Nucleus accumbens (tissue), 56 donors: ENCODE measurements around the gene GRIK4.
"Not testable (repeated sequence)": the region's sequence is repeated elsewhere in the genome, so short reads cannot be mapped to it uniquely, and the experiment has no call there.

Source experiments
- DNase-seq, 56 donors: peaks; one replicate each; lab custom pipeline; 2025; lab: John Stamatoyannopoulos, UW

The GRIK4 gene

DNA sequence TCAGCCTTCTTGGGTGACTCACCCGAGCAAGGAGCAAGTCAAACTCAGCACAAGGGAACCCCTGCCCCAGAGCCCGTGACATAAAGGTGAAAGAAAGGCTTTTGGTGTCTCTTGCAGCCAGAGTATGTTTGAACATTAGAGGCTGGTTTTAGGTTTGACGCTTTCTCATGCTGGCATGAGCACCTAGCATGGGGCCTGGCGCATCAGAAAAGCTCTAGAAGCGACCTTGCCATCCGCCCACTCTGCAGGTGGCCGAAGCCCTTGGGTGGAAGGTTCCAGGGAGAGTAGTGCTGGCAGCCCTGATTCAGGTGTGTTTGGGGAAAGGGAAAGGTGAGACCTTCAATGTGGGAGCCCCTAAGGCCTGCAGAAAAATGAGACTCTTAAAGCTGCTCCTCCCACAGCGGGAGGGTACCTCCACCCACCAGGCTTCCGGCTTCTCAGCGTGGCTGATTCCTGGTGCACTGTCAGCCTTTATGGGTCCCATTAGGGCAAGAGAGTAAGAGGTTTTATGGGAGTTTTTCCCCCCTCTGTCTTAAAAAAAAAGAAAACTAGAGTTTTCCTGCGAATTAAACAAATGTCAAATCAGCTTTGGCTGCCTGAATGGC lies 88.4 kb downstream of the GRIK4 start:
- no peak for DNase-seq

DNA sequence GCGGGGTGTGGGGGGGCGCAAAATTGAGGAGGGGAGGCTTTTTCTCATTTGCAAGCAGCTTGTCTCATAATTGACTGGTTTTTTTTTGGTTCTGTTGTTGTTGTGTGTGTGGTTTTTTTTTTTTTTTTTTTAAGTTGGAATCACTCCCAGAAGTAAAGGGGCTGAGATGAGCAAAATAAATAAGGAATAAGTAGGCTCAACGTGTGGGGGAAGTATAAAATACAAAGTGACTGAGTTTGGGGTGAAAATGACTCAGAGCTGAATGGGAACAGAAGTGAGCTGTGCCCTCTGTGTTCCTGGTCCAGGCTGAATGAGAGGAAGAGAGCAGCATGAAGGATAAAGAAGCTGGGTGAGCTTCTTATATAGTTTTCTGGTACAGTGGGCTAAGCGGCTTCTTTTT lies 90.0 kb downstream of the GRIK4 start:
- no peak for DNase-seq

DNA sequence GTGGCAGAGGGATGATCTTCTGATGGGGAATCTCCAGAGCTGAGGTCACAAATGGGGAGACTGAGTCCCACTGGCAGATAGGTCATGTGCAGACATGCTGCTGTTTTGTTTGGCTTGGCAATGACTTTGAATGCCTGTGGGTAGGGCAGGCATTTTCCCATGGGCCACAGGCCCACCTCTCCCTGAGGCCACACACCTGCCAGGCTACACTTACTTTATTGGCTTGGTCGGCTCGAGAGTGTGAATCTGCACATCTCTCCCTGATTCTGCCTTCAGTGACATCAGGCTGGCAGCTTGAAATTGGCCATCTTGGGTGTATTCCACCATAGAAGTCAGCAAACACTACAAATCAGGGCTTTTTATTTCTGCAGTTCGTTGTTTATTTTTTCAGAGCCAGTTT lies 91.5 kb downstream of the GRIK4 start:
- DNase-seq, result no peak

DNA sequence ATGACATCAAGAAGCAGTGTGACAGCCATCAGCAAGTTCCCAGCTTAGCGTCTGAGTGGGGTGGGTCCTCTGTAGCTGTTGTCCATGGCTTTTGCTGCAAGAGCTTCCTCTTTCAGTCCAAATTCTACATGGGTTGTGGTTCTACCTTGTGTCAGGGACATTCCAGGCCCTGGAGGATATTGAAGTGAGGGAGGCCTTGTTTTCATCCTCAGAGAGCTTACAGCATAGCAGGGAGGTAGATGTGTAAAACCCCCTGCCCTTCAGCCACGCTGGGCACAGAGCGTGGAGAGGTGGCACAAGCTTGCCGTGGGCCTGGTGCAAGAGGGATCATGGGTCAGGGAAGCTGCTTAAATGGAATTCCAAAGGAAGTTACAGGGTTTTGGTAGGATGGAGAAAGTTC lies 93.9 kb downstream of the GRIK4 start:
- no peak for DNase-seq

DNA sequence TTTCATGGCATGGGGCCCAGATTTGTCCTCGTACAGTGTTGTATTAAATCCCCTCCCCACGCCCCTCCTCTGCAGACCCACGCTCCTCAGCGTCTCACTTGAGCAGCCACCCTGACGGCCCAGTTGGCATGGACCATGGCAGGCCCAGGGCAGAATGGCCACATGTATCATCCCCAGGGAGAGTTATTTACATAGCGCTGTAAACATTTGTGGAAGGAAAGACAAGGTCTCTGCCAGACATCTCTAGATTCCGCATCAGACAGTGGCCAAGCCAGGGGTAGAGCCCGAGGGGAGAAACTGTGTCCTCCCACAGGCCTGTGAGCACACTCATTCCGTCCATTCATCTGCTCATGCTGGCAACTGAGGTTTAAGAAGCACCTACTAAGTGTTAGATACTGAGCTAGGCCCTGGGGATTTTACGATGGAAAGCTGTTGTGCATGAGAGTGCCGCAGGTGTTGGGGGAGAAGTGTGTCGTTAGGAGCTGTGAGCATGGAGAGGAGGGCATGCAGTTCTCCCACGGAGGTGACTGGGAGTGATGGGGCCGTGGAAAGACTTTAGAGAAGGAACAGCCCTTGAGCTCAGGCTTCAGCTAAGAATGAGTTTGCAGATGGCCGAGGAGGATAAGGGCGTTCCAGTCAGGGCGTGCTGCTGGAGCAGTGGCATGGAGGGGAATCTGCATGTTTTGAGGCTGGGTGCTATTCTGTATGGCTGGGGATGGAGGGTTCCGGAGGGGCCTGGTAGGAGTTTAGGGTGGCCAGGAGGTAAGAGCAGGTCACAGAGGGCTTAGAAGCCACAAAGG lies 94.9 kb downstream of the GRIK4 start:
- DNase-seq, result no peak

DNA sequence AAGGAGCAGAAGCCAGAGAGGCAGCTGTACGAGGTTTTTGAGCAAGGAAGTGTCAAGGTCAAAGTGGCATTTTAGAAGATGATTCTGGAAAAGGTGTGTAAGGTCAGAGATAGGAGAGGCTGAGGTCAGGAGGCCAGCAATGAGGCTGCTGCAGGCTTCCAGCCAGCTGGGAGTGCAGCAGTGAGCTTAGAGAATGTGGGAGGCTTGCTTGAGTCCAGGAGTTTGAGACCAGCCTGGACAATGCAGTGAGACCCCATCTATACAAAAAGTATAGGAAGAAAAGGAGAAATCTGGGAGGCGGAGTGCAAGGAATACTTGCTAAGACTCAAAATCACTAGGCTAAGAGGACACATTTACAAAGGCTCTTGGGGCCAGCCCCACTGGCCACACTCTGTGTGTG lies 96.5 kb downstream of the GRIK4 start:
- DNase-seq, result no peak

DNA sequence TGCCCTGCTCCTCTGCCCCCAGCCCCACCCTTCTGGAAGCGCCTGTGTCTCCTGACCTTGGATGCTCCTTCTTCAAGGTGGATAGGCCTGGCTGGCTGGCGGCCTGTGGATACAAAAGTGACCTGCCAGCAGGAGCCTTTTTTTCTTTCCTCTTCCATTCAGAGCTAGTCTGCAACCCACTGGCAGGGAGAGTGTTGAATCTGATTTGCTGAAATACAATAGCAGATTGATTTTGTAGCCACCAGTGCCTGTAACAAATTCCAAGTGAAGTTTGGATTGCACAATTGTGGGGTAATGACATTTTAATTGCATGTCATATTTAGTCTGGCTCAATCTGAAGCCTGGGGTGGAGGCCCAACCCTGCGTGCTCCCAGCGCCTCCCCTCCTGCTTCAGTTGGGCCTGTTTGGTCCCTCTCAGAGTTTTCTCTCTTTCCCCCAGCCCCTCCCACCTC lies 97.2 kb downstream of the GRIK4 start:
- peak in 2 of 56 donors; percentile 8 for DNase-seq

DNA sequence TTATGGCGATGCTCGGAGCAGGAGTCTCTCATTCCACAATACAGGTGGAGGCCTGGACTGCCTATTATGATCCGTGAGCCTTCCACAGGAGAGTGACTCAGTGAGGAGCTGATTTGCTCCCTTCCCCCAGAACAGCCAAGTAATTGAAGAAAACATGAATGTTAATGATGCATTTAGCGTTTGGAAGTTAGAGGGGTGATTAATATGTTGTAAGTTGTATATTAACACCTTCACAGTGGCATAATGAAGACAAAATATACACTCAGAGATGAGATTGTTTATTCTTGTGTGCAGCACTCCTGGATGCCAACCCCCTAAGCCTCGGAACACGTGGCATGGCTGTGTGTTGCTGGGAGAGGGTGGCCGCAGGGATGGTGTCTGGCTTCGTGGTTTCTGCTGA lies 98.6 kb downstream of the GRIK4 start:
- DNase-seq, result peak in 1 of 56 donors; percentile 19

DNA sequence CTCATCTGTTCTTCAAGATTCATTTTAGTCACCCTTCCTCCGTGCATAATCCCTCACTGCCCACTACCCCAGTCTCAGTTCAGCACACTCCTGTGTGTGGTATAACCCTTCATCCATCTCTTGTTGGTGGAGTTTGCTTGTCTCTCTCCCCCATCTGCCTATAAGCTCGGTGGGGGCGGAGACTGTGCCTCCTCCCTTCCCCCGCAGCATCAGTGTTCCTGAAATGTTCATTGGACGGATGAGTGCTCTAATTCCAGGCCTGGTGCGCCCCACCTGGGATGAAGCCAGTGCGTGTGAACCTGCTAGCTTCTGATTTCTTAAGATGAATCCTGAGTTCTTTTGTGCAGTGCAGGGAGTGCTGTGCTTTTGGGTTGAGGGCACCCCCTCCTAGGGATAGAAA lies 100.0 kb downstream of the GRIK4 start:
- no peak for DNase-seq

DNA sequence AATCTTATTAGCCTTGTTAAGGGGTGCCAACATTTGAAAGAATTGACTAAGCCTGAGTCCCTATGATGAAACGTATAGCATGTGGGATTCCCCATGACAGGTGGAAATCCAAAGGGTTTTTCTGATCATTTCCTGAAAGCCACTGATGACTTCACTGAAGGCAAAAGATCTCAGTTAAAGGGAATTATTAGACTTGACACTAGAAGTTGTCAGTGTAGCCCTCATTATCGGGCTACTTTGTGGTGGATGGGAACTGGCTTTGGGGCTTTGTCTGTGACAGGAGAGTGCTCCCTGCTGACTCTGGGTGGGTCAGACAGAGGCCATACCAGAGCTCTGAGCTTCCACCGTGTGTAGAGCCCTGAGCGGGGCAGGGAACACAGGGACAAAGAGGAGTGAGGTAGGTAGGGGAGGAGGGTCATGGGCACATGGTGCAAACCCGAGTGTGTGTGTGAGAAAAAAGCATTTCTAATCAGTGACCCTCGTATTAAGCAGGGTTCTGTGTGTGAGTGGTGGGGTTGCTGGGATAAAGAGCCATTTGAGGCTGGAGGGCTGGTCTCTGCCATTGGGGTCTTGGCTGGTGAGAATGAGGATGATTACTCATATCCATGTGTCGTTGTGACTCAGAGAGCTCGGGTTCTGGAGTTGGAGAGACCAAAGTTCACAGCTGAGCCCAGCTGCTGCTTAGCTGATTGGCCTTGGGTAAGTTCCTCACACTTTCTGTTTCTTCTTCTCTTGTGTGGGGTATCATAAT lies 101.1 kb downstream of the GRIK4 start:
- no peak for DNase-seq

DNA sequence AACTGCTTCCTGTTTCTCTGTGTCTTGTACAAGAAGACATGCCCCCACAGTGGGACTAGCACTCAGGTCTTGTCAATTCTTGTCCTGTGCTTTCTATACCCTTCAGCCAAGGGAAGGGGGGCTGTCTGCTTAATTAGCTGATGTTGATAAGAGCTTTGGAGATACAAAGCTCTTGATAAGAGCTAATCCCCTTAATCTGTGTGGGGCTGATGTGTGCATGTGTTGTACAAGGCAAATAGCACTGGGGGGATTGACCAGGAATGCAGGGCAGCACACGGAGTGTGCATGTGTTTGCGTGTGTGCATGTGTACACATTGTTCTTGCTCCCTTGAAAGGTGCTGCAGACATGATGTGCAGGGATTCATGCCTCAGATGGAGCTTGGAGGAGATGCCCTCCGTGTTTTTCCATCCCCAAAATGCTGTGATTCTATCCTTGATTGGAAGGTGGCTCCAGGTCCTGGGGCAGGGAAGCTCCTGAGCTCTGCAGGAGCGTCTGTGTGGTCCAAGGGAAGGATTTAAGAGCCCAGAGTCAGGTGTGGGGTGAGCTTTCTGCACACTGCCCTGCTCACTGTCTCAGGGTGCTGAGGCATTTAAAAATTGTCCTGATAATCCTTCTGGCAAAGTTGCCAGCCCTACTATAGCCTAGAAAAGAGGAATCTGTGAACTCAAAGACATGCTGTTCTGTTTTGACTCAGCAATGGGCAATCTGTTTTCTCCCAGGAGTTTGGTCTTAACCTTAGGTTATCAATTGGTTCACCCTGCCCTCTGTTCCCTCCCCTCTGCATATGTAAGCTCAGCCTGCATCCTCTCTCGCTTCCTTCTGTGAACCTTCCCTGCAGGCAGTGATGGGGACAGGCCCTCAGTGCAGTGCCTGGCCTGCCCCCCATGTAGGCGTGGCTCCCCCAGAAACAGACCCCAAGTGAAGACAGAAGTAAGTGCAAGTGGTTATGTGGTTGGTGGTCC lies 102.0 kb downstream of the GRIK4 start:
- no peak for DNase-seq

DNA sequence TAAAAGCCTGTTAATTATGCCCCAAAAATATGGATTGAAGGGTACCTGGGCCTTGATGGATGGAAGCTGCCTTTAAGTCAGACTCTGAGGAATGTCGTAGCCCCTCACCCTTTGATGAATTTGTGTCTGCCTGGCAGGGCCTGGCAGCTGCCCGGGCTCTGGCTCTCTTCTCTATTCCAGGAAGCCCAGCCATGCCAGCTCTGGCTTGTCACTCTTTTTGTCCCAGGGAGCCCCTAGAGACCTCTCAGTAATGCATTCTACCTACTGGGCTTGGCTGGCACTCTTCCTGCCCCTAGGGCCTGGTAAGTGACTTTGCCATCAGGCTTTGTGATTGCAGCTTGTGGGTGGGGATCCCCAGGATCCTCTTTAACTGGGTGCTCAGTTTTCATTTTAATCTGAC lies 103.8 kb downstream of the GRIK4 start:
- no peak for DNase-seq

DNA sequence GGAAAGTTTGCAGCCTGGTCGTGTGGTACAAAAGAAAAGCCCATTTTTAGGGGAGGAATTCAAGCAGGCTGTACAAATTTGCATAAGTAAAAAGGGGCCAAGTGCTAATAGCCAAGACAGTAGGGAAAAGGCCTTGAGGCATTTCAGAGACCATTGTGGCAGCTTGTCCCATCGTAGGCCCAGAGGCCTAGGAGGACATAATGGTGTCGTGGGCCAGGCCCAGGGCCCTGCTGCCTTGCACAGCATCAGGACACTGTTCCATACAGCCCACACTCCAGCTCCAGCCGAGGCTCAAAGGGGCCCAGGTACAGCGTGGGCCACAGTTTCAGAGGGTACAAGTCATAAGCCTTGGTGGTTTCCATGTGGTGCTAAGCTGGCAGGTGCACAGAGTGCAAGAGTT lies 106.9 kb downstream of the GRIK4 start:
- DNase-seq, result no peak

DNA sequence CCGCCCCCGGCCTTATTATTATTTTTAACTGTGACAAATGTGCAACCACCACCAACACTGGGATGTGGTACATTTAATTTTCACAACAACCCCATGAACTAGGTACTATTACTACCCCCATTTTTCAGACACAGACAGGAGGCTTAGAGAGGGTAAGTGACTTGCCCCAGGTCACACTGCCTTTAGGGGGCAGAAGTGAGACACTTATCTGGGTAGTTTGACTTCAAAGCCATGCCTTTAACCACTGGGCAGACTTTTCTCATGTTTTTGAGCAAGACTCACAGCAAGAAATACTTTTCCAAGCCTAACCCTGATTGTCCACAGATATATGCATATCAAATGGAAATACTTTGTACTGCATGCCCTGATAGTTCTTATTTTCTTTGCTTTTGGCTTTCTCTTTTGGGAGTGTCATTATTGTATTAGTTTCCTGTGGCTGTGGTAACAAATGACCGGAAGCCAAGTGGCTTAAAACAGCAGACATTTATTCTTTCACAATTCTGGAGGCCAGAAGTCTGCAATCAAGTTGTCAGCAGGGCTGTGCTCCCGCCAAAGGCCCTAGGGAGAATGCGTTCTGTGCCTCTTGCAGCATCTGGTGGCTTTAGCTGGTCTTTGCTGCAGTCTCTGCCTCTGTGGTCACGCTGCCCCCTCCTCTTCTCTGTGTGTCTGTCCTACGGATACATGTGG lies 110.8 kb downstream of the GRIK4 start:
- DNase-seq, result no peak

DNA sequence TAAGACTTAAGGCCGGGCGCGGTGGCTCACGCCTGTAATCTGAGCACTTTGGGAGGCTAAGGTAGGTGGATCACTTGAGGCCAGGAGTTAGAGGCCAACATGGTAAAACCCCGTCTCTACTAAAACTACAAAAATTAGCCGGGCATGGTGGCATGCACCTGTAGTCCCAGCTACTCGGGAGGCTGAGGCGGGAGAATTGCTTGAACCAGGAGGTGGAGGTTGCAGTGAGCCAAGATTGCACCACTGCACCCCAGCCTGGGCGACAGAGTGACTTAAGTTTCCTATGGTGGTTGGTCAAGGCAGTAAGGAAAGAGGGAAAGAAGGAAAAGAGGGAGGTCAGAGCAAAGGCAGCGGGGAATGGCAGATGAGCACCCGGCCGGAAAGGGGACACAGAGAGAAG lies 113.4 kb downstream of the GRIK4 start:
- not testable (repeated sequence) for DNase-seq

DNA sequence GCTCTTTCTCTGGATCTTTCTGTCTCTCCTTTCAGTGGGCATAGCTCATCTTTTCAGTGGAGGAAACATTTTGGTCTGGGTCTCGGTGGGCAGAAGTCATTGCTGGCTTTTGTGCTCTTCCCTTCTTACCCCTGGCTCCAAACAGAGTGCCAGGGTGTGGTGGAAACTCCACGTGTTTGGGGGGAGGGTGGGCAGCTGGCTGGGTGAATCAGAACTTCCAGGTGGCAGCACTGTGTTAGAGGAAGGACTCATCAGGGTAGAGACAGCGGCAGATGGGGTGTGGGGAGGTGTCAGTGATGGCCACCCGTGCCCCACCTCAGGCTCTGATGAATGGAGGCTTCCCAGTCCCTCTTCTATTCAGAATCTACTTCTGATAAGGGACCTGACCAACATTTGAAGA lies 114.0 kb downstream of the GRIK4 start:
- DNase-seq, result no peak

DNA sequence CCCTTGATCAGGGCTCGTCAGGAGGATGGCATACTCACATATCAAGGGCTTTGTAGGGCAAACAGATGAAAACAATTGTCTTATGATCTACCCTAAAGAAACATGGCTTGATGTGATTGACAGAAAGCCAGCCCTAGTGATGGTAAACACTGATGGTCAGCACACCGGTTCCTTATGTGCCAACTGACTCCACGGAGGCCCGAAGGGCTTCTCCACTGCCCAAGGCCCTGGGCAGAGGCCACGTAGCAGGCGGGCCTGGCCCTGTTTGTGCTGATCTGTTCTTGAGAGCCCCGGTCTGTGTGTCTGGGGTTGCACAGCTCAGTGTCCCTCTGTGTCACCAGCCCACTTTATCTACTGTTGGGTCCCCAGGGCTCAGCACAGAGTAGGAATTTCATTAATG lies 115.2 kb downstream of the GRIK4 start:
- no peak for DNase-seq

DNA sequence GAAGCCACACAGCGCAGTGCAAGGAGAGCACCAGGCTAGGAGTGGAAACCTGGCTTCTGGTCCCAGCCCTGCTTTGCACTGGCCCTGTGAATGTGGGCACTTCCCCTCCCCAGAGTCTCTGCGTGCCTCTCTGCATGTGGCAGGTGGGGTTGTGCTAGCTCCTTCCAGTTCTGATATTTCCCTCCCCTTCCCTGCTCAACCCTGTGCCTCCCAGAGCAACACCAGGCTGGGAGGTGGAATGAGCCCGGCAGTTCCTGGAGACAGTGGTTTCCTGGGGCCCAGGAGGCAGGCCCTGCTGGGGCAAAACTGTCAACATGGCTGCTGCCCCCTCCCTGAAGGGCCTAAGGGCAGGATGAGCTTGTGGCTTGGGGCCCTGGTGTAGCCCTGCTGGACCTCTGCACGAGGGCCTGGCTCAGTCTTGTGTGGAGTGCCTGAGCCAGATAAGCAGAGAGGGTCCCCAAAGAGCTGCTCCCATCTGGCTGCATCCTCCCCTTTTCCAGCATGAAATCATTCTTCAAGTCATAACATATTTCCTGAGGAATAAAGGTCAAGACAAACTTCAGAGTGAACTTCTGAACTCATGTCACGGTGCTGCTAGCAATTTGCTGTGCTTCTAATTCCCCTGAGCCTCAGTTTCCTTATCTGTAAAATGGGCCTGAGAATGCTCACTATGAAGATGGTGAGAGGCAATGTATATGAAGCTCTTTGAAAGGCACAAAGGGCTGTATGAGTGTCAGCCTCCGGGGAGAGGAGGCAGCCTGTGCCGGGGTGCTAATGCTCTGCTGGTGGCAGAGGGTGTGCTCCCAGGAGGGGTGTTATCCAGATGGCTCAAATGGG lies 116.0 kb downstream of the GRIK4 start:
- no peak for DNase-seq
